ENCODE measurements around the gene EHF.

EHF gene

DNA sequence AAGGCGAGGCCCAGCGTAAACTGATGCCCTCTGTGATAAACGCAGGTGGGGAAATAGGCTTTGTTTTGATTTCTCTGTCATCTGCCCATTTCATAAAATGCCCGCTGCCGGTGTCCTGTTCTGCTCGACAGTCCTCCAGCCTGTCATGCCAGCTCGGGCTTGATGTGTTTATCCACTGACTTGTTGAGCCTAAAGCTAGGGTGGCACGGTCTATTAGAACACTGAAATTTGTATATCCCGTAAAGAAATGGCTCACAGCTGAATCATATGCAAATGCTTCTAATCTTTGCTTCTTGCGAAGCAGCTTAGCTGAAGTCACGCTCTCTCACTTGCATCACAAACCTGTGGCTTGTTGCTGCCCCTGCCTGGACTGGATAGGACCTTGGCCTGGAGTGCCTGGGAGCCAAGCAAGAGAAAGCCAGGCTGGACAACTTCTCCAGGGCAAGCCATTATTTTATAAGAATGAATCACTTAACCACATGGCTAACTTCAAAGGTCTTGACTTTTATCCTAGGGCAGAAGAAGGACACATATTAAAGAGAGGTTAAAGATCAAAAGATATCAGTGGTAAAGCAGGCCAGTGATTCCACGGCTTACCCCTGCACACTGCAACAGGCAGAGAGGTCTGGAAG lies 33.1 kb downstream of the EHF start:
- POLR2A ChIA-PET, result no interaction called here
- no peak for DNase-seq (ENCODE audit: extremely low spot score)
- CTCF ChIA-PET, result interaction anchor here (0.9 to 3.8 kb wide), 4 partner anchors 13 to 1480 kb away, joined by 3 to 23 read pairs (median 4); no protein-coding TSS in a partner anchor
- TF ChIP-seq, protein P1, sequence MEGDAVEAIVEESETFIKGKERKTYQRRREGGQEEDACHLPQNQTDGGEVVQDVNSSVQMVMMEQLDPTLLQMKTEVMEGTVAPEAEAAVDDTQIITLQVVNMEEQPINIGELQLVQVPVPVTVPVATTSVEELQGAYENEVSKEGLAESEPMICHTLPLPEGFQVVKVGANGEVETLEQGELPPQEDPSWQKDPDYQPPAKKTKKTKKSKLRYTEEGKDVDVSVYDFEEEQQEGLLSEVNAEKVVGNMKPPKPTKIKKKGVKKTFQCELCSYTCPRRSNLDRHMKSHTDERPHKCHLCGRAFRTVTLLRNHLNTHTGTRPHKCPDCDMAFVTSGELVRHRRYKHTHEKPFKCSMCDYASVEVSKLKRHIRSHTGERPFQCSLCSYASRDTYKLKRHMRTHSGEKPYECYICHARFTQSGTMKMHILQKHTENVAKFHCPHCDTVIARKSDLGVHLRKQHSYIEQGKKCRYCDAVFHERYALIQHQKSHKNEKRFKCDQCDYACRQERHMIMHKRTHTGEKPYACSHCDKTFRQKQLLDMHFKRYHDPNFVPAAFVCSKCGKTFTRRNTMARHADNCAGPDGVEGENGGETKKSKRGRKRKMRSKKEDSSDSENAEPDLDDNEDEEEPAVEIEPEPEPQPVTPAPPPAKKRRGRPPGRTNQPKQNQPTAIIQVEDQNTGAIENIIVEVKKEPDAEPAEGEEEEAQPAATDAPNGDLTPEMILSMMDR (IDR thresholded peaks at IDR 0.05; ENCODE audit: control extremely low read depth, extremely low read depth, low read depth, missing control alignments), result no peak

DNA sequence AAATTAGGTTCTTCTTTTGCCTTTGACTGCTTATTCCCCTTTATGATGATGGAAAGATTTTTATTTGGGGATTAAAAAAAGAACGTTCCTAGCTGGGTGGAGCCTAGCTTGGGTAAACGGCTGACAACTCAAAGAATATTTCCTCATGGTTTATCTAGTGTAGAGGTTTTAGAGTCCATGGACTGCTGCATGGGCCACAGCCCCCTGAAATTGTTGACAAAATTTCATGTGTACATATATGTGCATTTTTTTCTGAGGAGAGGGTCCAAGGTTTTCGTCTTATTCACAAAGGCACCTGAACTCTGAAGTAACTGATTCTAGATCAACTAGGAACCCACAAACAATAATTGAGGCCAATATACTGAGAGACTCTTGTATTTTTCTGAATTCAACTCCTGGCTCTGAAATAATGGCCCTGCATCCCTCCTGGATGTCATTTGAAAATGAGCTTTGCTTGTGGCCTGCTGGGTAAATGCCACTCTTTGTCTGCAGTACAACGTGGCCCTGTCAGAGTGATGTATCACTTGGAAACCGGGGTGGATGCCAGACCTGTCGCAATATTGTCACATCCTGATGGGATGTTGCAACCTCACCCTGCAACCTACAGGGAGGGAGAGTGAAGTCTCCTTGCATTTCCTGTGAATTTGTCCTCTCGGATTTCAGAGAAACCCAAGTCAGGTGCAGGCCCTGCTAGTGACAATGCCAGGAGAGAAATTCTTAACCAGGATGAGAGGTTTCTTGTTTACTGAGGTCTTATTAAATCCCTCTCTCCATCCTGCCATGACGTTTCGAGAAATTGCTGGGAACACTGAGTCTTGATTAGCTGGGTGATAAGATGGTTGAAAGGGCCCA lies 33.8 kb downstream of the EHF start:
- ChIA-PET CTCF (interaction anchor here (0.9 to 3.8 kb wide), 2 partner anchors 12 to 69 kb away, joined by 3 to 23 read pairs; no protein-coding TSS in a partner anchor), POLR2A (no interaction called here)
- no peak for DNase-seq (ENCODE audit: extremely low spot score)
- TF ChIP-seq, protein P1 (IDR thresholded peaks at IDR 0.05; ENCODE audit: control extremely low read depth, extremely low read depth, low read depth, missing control alignments), result no peak

DNA sequence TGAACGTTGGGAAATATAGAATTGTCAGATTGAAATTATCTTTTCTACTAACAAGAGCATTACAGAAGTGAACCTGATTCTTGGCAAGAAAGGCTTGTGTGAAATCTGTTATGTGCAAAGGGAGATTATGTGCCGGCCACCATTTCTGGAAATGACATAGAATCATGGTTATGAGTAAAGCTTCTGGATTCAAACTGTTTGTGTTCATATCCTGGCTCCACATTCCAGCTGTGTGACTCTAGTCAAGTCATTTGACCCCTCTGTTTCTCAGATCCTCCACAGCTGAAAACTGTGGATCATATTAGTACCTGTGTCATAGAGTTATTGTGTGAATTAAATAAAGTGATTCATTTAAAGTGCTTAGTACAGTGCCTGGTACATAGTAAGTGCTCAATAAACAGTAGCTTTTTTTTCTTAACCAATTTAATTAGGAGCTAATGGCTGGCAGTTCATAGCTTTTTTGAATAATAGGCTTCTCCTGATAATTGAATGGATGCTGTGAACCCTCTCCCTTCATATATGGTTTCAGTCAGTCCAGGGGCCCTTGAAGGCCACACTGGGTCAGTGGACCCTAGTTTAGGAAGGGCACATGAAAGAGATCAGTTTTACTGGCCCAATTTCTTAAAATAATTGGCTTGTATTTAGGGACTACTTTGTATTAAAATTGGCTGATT lies 34.6 kb downstream of the EHF start:
- TF ChIP-seq, protein P1 (IDR thresholded peaks at IDR 0.05; ENCODE audit: control extremely low read depth, extremely low read depth, low read depth, missing control alignments), result no peak
- ChIA-PET CTCF (interaction anchor here (3.8 kb wide), 1 partner anchor 69 kb away, joined by 23 read pairs; no protein-coding TSS in a partner anchor), POLR2A (no interaction called here)
- no peak for DNase-seq (ENCODE audit: extremely low spot score)

DNA sequence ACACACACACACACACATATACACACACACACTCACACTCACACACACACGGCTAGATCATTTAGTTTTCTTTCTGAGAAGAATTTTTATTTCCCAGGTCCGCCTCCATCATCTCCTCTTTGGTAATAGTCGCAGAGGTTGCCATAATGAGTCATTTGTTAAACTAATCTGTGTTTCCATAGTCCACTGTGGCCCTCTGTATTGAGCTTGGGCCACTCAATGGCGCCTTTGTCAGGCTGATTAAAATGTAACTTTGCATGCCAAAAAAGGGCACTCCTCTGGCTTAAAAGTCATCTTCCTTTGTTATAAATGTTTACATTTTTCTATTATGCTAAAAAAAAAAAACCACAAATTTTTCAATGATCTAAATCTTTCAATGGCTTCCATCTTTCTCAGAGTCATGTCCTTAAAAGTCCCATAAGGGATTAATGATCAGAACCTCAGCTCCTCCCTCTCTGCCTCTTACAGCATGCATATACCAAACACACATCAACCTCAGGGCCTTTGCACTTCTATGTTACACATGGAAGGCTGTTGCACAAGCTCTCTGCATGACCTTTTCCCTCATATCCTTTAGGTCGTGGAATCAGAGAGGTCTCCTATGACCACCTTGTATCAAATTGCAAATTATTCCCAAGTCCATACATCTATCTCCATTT lies 35.3 kb downstream of the EHF start:
- TF ChIP-seq, protein P1 (IDR thresholded peaks at IDR 0.05; ENCODE audit: control extremely low read depth, extremely low read depth, low read depth, missing control alignments), result no peak
- ChIA-PET POLR2A (no interaction called here), CTCF (interaction anchor here (3.8 kb wide), 1 partner anchor 70 kb away, joined by 23 read pairs; no protein-coding TSS in a partner anchor)
- DNase-seq (ENCODE audit: extremely low spot score), result no peak

DNA sequence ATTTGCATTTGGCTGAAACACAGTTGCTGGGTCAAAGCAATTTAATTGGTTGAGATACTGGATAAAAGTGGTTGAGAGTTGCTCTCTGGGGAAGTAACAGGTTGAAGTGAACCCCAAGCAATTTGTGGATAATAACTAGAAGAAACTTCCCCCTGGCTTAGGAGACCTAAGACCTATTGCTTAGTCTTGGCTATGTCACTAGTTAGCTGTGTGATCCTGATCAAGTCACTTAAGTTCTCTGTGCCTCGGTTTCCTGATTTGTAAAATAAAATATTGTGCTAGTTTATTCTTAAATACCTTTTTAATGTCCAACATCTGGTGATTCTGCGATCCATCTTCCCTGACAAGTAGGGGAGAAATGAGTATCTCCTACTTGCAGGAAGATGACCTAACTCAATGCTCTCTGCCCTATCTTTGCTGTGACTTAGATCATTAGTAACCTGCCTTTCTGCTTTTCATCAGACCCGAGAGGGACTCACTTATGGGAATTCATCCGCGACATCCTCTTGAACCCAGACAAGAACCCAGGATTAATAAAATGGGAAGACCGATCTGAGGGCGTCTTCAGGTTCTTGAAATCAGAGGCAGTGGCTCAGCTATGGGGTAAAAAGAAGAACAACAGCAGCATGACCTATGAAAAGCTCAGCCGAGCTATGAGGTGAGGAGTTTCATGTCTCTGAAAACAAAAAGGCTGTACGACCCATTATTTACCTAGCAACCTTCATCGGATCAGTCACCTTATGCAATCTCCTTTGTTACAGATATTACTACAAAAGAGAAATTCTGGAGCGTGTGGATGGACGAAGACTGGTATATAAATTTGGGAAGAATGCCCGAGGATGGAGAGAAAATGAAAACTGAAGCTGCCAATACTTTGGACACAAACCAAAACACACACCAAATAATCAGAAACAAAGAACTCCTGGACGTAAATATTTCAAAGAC lies 37.5 kb downstream of the EHF start:
- TF ChIP-seq, protein P1 (IDR thresholded peaks at IDR 0.05; ENCODE audit: control extremely low read depth, extremely low read depth, low read depth, missing control alignments), result no peak
- DNase-seq (ENCODE audit: extremely low spot score), result no peak
- POLR2A ChIA-PET, result no interaction called here
- CTCF ChIA-PET, result no interaction called here
